GM18505 (cell line): ENCODE data around the gene DAP.

Experiments
- ATAC-seq: cut with Tn5 transposase; IDR thresholded peaks from one replicate; pipeline ENCODE4 v1.9.1; 2021; ENCODE audit not compliant: unreplicated experiment
- POLR2A ChIP-seq: IDR thresholded peaks from 4 replicates; pipeline ENCODE4 v1.6.1; 2011; ENCODE audit warnings: borderline replicate concordance; ENCODE audit not compliant: insufficient read depth, insufficient read length; ENCODE audit errors: extremely low read depth

Gene DAP

DNA sequence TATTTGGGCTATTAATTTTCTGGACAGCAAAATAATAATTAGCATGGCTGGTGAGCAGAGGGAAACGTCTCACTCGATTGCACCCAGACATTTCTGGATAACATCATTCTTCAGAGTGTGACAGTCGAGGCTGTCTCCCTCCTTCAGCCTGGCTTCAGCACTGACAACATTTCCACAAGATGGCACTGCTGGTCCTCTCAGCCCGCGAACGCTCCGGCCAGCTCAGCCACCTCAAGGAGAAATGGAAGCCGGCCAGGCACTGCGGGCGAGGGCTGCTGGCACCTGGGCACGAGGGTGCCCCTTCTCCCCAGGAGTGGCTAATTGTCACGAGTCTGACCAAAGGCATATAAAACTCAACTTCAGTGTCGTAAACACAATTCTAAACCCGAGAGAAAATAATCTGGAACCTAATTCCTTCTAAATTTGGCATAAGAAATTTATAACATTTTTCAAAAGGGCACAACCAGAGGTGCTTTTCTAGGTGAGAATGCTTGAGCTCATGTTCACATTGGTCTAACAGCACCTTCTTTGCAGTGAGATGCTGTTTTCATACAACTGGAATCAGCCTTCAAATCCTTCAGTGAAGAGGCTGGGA, 65.9 kb downstream of the DAP start:
- no peak for TF ChIP-seq POLR2A
- ATAC-seq: peak; percentile 48

DNA sequence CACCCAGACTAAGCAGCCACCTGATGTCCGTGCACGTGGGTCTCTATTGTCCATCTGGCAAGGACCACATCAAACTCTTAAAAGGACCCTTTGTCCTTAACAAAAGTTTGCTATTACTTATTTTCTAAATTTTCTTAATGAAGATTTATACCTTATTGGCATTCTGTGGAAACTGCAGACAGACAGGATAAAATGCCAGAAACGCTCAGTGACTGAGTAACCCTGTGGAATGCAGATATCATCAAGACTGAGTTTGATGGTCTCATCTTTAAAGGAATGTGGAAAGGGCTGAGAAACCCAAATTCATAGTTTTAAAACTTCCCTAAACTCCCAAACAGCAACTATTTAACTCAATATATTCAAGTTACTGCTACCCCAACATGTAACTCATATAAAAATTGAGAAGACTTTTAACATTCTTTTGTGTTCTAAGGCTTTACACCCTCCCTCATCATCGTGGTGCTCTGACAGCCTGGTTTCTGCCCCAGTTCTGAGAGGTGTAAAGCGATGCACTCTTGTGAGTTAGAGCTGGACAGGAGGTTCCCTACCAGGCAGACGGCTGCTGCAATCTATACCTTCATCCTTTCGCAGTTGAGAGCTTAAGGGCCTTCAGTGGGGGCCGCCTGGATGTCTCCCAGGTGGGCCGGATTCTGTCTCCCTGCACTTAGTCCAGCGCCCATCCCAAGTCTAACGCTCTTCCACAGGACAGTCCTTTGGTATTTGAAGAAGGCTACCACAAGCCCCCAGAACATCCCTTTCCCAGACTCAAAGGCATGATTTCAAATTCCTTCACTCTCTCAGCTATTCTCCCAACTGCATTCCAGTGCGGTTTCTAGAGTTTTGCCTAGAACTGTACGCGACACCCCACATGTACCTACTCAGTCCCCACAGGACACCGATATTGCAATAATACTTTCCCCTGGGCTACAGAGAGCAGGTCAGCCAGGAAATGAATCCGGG, 68.9 kb downstream of the DAP start:
- no peak for ATAC-seq
- no peak for TF ChIP-seq POLR2A

DNA sequence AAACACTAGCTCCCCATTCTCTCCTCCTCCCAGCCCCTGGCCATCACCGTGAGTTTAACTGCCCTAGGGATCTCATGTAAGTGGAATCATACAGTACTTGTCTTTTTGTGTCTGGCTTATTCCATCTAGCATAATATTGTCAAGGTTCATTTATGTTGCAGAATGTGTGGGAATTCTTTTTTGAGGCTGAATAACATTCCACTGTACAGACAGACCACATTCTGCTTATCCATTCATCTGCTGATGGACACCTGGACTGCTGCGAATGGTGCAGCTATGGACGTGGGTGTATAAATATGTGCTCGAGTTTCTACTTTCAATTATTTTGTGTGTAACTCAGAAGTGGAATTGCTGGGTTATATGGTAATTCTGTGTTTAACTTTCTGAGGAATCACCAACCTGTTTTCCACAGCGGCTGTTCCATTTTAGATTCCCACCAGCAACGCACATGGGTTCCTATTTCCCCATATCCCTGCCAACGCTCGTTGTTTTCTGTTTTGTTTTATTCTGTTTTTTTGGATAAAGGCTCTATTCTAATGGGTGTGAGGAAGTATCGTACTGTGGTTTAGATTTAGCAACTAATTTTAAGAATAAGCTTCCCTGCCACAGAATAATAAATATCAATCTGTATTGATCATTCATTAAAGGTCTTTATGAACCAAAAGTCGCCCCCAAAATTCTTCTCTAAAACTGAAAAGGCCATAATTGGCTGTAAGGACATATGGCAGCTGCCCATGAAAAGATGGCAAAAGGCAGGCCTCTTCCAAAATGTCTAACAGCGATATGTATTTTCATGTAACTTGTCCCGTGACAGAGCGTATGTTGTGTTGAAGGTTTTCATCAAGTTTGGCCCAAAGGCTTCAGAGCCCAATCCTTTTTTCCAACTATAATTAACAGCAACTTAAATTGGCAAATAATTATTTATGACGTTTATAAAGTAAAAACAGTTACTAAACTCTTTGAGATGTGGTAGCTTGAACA, 70.3 kb downstream of the DAP start:
- TF ChIP-seq POLR2A: no peak
- ATAC-seq: no peak

DNA sequence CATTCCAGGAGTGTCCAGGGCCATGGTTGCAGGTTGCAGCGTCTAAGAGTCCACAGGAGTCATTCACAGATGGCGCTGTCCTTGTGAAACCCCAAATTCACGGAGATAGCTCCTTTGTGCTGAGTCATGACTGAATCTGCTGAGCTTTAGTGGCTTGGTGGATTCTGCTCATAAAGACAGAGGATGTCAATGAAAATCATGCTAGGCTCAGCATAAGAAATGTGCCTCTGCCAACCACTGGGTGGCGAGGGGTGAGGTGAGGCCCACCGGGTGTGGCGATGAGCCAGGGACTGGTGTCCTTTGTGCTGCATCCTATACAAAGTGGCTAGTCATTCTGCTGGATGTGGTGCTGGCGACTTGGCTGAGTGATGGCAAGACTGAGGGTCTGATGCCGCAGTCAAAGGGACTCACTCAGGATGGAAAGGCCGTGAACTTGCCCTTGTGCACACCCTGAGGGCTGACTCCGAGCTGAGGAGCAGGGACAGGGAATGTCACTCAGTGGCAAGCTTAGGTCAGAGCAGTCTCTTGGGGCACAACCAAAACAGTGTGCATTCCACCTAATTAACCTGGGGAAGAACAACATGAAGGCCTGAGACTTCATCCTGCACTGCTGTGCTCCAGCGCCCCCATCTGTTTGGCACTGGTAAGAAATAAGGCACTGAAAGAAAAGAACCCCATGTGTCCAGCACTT, 71.5 kb downstream of the DAP start:
- ATAC-seq: no peak

DNA sequence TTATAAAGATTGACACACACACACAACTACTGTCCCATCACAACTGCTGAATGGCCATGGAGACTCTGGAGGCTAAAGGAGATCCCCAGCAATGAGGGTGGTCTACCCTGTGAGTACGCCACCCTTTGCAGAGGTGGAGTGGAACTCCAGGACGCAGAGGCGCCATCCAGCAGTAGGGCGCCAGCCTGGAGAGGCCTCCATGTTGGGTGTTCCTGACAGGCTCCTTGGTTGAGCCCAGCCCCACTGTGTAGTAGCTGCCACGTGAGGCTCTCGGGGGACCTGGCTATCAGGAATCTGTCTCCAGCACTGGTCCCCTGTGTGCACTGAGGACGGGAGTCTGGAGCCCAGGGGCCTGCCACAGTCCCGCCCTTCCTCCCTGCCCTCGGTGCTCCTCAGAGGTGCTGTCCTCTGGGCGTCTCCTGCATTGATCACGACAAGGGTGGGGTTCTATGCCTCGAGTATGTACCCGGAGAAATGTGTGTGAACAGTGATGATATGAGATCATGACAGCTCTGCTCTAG, 72.3 kb downstream of the DAP start:
- TF ChIP-seq POLR2A: no peak
- ATAC-seq: no peak

More for the DNA sequence above, 71.5 kb downstream of the DAP start:
- no peak for TF ChIP-seq POLR2A

DNA sequence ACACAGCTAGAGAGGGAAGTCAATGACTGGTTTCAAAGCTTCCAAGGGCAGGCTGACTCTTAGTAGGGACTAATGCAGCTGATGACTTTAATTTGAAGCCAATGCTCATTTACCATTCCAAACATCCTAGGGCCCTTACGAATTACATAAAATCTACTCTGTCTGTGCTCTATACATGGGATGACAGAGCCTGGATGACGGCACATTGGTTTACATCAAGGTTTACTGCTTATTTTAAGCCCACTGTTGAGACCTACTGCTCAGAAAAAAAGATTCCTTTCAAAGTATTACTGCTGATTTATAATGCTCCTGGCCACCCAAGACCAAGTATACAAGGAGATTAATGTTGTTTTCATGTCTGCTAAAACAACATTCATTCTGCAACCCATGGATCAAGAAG, 74.1 kb downstream of the DAP start:
- ATAC-seq: no peak
- no peak for TF ChIP-seq POLR2A

DNA sequence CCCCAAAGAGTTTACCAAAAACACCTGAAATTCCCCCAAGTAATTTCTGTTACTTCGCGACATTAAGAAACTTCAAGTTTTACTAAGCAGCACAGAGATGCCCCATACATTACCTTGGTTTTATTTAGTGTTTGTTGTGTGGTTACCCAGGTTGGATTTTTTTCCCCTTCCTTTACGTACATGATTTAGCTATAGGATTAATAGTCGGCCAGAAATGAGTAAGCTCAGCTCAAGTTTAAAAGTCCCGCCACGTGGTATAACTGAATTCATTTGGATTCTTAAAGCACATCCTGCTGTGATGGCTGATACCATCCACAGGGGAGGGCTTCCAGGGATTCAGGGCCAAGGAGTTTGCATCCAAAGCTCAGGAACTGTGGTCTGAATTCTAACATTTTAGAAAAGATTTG, 75.9 kb downstream of the DAP start:
- no peak for TF ChIP-seq POLR2A
- peak; percentile 76 for ATAC-seq

DNA sequence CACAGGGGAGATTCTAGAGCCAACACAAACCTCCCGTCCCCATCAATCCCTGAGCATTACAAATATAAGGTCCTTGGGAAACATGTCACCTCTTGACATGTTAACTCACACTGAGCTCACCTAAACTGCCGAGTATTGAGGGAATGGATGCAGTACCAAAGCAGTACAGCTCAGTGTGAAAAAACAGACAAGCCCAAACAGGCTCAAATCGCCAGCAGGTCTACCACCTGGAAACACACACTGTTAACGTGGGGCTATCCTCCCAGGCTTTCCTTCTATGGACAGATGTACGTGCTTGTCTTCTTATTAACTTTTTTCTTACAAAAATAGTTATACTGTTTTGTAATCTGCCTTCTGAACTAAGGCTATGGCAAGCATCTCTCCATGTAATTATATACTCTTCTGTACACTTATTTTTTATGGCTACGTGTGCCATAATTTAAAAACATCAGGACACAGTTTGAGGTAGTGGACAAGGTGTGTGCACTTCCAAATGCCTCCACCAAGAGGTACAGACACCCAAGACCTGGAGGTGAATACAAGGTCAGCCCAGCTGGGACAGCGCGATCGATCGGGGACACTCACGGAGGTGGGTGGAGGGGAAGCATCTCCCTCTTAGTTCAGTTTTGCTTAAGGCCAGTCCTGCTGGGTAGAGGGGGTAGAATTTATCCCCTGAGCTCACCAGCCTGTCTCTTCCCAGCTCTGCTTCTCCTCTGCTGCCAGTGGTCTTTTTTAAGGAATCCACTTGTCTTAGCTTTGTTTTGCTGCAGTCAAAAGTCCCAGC, 76.5 kb downstream of the DAP start:
- no peak for TF ChIP-seq POLR2A
- ATAC-seq: peak; percentile 62

DNA sequence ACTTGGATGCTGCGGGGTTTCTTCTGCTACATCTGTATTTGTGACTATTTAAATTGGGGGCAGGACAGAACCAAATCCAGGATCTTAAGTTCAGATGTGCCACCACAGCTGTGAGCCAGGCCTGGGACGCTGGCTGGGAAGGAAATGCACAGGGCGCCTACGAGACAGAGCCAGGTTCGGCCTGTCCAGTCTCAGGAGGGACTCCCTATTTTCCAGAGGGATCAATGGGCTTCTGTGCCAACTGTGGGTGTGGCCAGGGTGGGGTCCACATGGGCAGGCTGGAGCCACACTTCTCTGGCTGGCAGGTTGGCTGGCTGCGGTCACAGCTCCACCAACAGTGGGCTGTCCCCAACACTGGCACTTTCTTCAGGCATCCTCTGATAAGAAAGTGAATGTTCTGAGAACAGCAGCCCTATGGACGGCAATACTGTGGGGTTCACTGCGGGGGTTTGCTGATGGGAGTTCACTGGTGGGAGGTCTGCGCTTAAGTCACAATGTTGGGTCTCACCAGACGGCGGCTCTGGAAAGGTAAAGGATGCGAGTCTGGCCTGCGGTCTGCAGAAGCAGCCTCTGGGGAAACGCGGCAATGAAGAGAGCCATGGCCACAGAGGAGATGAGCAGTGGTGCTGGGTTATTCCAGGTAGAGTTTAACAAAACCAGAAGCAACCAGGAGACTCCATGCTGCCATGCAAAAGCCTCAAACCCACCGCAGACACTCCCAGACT, 78.1 kb downstream of the DAP start:
- ATAC-seq: no peak
- TF ChIP-seq POLR2A: no peak

DNA sequence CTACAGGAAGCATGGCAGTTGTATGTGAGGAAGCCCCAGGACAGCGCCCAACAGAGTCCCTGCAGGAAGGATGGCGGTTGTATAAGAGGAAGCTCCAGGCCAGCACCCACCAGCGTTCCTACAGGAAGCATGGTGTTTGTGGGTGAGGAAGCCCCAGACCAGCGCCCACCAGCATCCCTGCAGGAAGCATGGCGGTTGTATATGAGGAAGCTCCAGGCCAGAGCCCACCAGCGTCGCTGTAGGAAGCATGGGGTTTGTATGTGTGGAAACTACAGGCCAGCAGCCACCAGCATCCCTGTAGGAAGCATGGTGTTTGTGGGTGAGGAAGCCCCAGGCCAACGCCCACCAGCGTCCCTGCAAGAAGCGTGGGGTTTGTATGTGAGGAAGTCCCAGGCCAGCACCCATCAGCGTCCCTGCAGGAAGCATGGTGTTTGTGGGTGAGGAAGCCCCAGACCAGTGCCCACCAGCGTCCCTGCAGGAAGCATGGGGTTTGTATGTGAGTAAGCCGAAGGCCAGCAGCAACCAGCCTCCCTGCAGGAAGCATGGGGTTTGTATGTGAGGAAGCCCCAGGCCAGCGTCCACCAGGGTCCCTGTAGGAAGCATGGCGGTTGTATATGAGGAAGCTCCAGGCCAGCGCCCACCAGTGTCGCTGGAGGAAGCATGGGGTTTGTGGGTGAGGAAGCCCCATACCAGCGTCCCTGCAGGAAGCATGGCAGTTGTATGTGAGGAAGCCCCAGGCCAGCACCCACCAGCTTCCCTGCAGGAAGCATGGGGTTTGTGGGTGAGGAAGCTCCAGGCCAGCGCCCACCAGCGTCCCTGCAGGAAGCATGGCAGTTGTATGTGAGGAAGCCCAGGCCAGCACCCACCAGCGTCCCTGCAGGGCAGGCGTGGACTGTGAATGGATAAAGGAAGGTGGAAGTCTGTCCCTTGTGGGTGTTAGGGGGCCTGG, 79.0 kb downstream of the DAP start:
- no peak for ATAC-seq
- no peak for TF ChIP-seq POLR2A
